GM12892 (cell line): ENCODE results near the gene MIOX.

Source experiments
- POLR2A ChIP-seq: IDR thresholded peaks from 2 replicates; pipeline ENCODE4 v1.6.1; 2011; ENCODE audit warnings: low read depth, low read length, control low read depth
- POLR2AphosphoS5 ChIP-seq: IDR thresholded peaks from 2 replicates; pipeline ENCODE4 v1.6.1; 2011; ENCODE audit warnings: low read depth, low read length, control low read depth
- TAF1 ChIP-seq: IDR thresholded peaks from 2 replicates; pipeline ENCODE4 v1.6.1; 2011; ENCODE audit warnings: low read depth, mild to moderate bottlenecking, control low read depth, low read length, borderline replicate concordance

- TF ChIP-seq POLR2A, result no peak; the same call in 1 of the 2 replicates
- TF ChIP-seq TAF1, result no peak
- no peak for TF ChIP-seq POLR2AphosphoS5
Measured at GRCh38 chr22:50519151-50519550, 32.5 kb downstream of the MIOX start.
